Measurements from ENCODE around the gene ABHD8. TPM values are rescaled to one million over a fixed set of nuclear protein-coding genes. Genes with fewer than 3 reads are reported as not detected.
"Not testable (repeated sequence)": the region's sequence is repeated elsewhere in the genome, so short reads cannot be mapped to it uniquely, and the experiment has no call there.

The ABHD8 gene
- total RNA-seq, 2 experiments from 2014 or later: 12.4 to 12.9 TPM

GRCh38 chr19:17307876-17308377 lies 4.7 kb upstream of the ABHD8 start:
- peaks cover 36% of the 10 kb centered on the region for H3K4me1 Mint-ChIP-seq
- H3K27me3 Mint-ChIP-seq: no peaks in the 10 kb centered on the region
- no peaks in the 10 kb centered on the region for H3K36me3 Mint-ChIP-seq
- no peak overlapping the region for H3K27ac Mint-ChIP-seq
- POLR2A ChIA-PET: interaction anchor here (2.6 to 3.8 kb wide), 3 partner anchors 16 to 26 kb away, joined by 14 to 45 read pairs (median 26); partner anchors contain the start of gene ANO8
- DNase-seq (no peak), ATAC-seq (ENCODE audit: low read depth) (no peak)
- H3K4me3 Mint-ChIP-seq: peak overlapping the region; percentile 26
- no peaks in the 10 kb centered on the region for H3K9me3 Mint-ChIP-seq

- no peaks in the 10 kb centered on the region for H3K9me3 Mint-ChIP-seq
- H3K4me3 Mint-ChIP-seq: peak overlapping the region; percentile 91
- H3K27me3 Mint-ChIP-seq: no peaks in the 10 kb centered on the region
- ATAC-seq (ENCODE audit: low read depth) (no peak), DNase-seq (no peak)
- peaks cover 1% of the 10 kb centered on the region for H3K36me3 Mint-ChIP-seq
- H3K4me1 Mint-ChIP-seq: peaks cover 39% of the 10 kb centered on the region
- H3K27ac Mint-ChIP-seq: peak overlapping the region; percentile 89
- POLR2A ChIA-PET: interaction anchor here (0.7 to 3.8 kb wide), 4 partner anchors 15 to 91 kb away, joined by 3 to 45 read pairs (median 4); partner anchors contain the start of genes ANO8 and USE1
These were observed 3.1 kb upstream of the ABHD8 start for GRCh38 chr19:17306285-17306714.

GRCh38 chr19:17305517-17306284 lies 2.5 kb upstream of the ABHD8 start, which contains the start of gene MRPL34:
TSS of gene MRPL34 (plus strand) at chr19:17305872. CDS start at chr19:17305893, 21 bp downstream.
- Mint-ChIP-seq H3K9me3 (no peaks in the 10 kb centered on the region), H3K27me3 (no peaks in the 10 kb centered on the region), H3K27ac (peak within 1 kb of the TSS; percentile 89), H3K4me1 (peaks cover 37% of the 10 kb centered on the region), H3K36me3 (peaks cover 1% of the 10 kb centered on the region), H3K4me3 (peak within 1 kb of the TSS; percentile 91)
- POLR2A ChIA-PET: interaction anchor here (0.6 to 3.8 kb wide), 13 partner anchors 13 to 514 kb away, joined by 3 to 45 read pairs (median 3); partner anchors contain the start of genes ANO8, BST2, OCEL1 and USE1
- ATAC-seq (ENCODE audit: low read depth): peak; percentile 74
- DNase-seq: peak; percentile 92

- ATAC-seq (ENCODE audit: low read depth) (no peak), DNase-seq (no peak)
- no peaks in the 10 kb centered on the region for H3K9me3 Mint-ChIP-seq
- peak overlapping the region; percentile 89 for H3K27ac Mint-ChIP-seq
- H3K27me3 Mint-ChIP-seq: no peaks in the 10 kb centered on the region
- POLR2A ChIA-PET: interaction anchor here (0.6 to 1.2 kb wide), 9 partner anchors 12 to 515 kb away, joined by 3 to 7 read pairs (median 3); partner anchors contain the start of genes ANO8, BST2 and OCEL1
- H3K4me1 Mint-ChIP-seq: peaks cover 33% of the 10 kb centered on the region
- H3K4me3 Mint-ChIP-seq: peak overlapping the region; percentile 91
- H3K36me3 Mint-ChIP-seq: peaks cover 1% of the 10 kb centered on the region
These were observed 1.9 kb upstream of the ABHD8 start for GRCh38 chr19:17305216-17305516.

GRCh38 chr19:17304386-17305215 lies 1.4 kb upstream of the ABHD8 start:
- peaks cover 30% of the 10 kb centered on the region for H3K4me1 Mint-ChIP-seq
- H3K9me3 Mint-ChIP-seq: no peaks in the 10 kb centered on the region
- H3K36me3 Mint-ChIP-seq: peaks cover 1% of the 10 kb centered on the region
- DNase-seq (no peak), ATAC-seq (ENCODE audit: low read depth) (no peak)
- peak overlapping the region; percentile 91 for H3K4me3 Mint-ChIP-seq
- POLR2A ChIA-PET: interaction anchor here (0.6 to 1.2 kb wide), 11 partner anchors 12 to 515 kb away, joined by 3 to 7 read pairs (median 3); partner anchors contain the start of genes ANO8, BST2 and OCEL1
- peak overlapping the region; percentile 89 for H3K27ac Mint-ChIP-seq
- no peaks in the 10 kb centered on the region for H3K27me3 Mint-ChIP-seq

- Mint-ChIP-seq H3K27me3 (no peaks in the 10 kb centered on the region), H3K9me3 (no peaks in the 10 kb centered on the region), H3K4me3 (peak overlapping the region; percentile 73), H3K36me3 (peaks cover 2% of the 10 kb centered on the region), H3K4me1 (peaks cover 27% of the 10 kb centered on the region), H3K27ac (no peak overlapping the region)
- POLR2A ChIA-PET: interaction anchor here (0.9 to 1.2 kb wide), 4 partner anchors 10 to 101 kb away, joined by 3 to 4 read pairs (median 4); partner anchors contain the start of genes ANO8 and BST2
- ATAC-seq (ENCODE audit: low read depth) (no peak), DNase-seq (no peak)
These were observed 679 bp upstream of the ABHD8 start for GRCh38 chr19:17303940-17304267.

- no peak overlapping the region for H3K27ac Mint-ChIP-seq
- no peak for ATAC-seq (ENCODE audit: low read depth)
- no peaks in the 10 kb centered on the region for H3K27me3 Mint-ChIP-seq
- H3K4me1 Mint-ChIP-seq: peaks cover 22% of the 10 kb centered on the region
- H3K9me3 Mint-ChIP-seq: no peaks in the 10 kb centered on the region
- DNase-seq: no peak
- peaks cover 4% of the 10 kb centered on the region for H3K36me3 Mint-ChIP-seq
- peak overlapping the region; percentile 73 for H3K4me3 Mint-ChIP-seq
- POLR2A ChIA-PET: interaction anchor here (1.2 kb wide), 1 partner anchor 8 kb away, joined by 4 read pairs; no protein-coding TSS in a partner anchor
These were observed 646 bp downstream of the ABHD8 start for GRCh38 chr19:17302391-17303166.

GRCh38 chr19:17300992-17301619 lies 2.1 kb downstream of the ABHD8 start:
- ATAC-seq (ENCODE audit: low read depth): no peak
- POLR2A ChIA-PET: no interaction called here
- no peaks in the 10 kb centered on the region for H3K27me3 Mint-ChIP-seq
- no peaks in the 10 kb centered on the region for H3K9me3 Mint-ChIP-seq
- peaks cover 17% of the 10 kb centered on the region for H3K4me1 Mint-ChIP-seq
- H3K27ac Mint-ChIP-seq: no peak overlapping the region
- peaks cover 4% of the 10 kb centered on the region for H3K36me3 Mint-ChIP-seq
- no peak for DNase-seq
- no peak overlapping the region for H3K4me3 Mint-ChIP-seq

- Mint-ChIP-seq H3K4me1 (peaks cover 6% of the 10 kb centered on the region), H3K9me3 (no peaks in the 10 kb centered on the region), H3K4me3 (no peak overlapping the region), H3K36me3 (peaks cover 4% of the 10 kb centered on the region), H3K27ac (no peak overlapping the region), H3K27me3 (no peaks in the 10 kb centered on the region)
- ATAC-seq (ENCODE audit: low read depth) (no peak), DNase-seq (no peak)
- POLR2A ChIA-PET: interaction anchor here (1.4 kb wide), 1 partner anchor 96 kb away, joined by 4 read pairs; no protein-coding TSS in a partner anchor
These were observed 6.2 kb downstream of the ABHD8 start for GRCh38 chr19:17296976-17297375.

GRCh38 chr19:17296273-17296672 lies 7.0 kb downstream of the ABHD8 start:
- Mint-ChIP-seq H3K36me3 (peaks cover 3% of the 10 kb centered on the region), H3K27ac (no peak overlapping the region), H3K9me3 (no peaks in the 10 kb centered on the region), H3K27me3 (no peaks in the 10 kb centered on the region), H3K4me1 (peaks cover 7% of the 10 kb centered on the region), H3K4me3 (no peak overlapping the region)
- POLR2A ChIA-PET: interaction anchor here (1.4 kb wide), 1 partner anchor 97 kb away, joined by 4 read pairs; no protein-coding TSS in a partner anchor
- ATAC-seq (ENCODE audit: low read depth): no peak
- DNase-seq: no peak

GRCh38 chr19:17295551-17295950 lies 7.7 kb downstream of the ABHD8 start:
- not testable (repeated sequence) for ATAC-seq (ENCODE audit: low read depth); H3K4me3 Mint-ChIP-seq; H3K27me3 Mint-ChIP-seq

More at GRCh38 chr19:17295551-17295950, 7.7 kb downstream of the ABHD8 start:
- POLR2A ChIA-PET, H3K4me1 Mint-ChIP-seq, H3K9me3 Mint-ChIP-seq, H3K36me3 Mint-ChIP-seq, DNase-seq, H3K27ac Mint-ChIP-seq: not testable (repeated sequence)

Data from activated naive CD8-positive, alpha-beta T cell treated with anti-CD3 and anti-CD28 coated beads, Interleukin-2, amount 10 ng/mL, durations not matched to agents 7 days and 5 days (primary cell).